ENCODE results near the gene FPR2.

The FPR2 gene

DNA sequence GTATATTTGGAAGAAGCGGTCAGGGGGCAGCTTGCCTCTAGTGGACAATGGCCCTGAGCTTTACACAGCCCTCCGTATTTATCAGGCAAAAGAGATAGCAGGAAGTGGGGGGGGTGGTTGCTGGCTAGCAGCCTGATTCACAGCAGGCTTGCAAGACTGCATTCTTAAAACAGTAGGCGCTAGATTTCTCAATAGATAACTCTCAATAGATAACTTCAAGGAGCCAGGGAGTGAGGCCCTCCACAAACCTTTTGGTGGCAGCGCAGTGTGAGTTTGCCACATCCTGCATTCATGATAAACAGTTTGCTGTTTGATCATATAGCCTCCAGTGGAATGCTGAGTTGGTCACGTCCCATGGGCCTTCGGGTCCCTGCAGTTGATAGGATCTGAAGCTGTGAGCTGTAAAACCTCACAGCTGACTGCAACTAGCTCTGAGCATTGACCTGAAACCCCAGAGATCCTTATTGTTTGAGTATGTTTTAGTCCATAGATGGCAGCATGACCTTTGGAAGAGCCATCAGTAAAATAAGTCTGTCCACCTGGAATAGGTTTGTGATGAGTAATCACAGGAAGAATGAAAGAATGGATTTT lies 46.2 kb downstream of the FPR2 start:
- Histone ChIP-seq H3K27me3 (ENCODE audit: control insufficient read depth, insufficient read depth, low read length) (no peaks in the 10 kb centered on the region), H3K79me2 (no peaks in the 10 kb centered on the region), H3K9ac (no peak overlapping the region), H3K36me3 (ENCODE audit: control insufficient read depth, insufficient read depth, low read length) (no peaks in the 10 kb centered on the region), H2AFZ (peak overlapping the region; percentile 68), H3K4me3 (ENCODE audit: low read depth, low read length) (peak overlapping the region; percentile 28), H3K9me3 (ENCODE audit: control insufficient read depth, low read length) (no peaks in the 10 kb centered on the region), H3K27ac (peak overlapping the region; percentile 86), H3K4me2 (ENCODE audit: low read length) (peak overlapping the region; percentile 49), H3K4me1 (peaks cover 43% of the 10 kb centered on the region)
- TF ChIP-seq, protein P1, sequence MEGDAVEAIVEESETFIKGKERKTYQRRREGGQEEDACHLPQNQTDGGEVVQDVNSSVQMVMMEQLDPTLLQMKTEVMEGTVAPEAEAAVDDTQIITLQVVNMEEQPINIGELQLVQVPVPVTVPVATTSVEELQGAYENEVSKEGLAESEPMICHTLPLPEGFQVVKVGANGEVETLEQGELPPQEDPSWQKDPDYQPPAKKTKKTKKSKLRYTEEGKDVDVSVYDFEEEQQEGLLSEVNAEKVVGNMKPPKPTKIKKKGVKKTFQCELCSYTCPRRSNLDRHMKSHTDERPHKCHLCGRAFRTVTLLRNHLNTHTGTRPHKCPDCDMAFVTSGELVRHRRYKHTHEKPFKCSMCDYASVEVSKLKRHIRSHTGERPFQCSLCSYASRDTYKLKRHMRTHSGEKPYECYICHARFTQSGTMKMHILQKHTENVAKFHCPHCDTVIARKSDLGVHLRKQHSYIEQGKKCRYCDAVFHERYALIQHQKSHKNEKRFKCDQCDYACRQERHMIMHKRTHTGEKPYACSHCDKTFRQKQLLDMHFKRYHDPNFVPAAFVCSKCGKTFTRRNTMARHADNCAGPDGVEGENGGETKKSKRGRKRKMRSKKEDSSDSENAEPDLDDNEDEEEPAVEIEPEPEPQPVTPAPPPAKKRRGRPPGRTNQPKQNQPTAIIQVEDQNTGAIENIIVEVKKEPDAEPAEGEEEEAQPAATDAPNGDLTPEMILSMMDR (IDR thresholded peaks at IDR 0.05), result peak; percentile 19

DNA sequence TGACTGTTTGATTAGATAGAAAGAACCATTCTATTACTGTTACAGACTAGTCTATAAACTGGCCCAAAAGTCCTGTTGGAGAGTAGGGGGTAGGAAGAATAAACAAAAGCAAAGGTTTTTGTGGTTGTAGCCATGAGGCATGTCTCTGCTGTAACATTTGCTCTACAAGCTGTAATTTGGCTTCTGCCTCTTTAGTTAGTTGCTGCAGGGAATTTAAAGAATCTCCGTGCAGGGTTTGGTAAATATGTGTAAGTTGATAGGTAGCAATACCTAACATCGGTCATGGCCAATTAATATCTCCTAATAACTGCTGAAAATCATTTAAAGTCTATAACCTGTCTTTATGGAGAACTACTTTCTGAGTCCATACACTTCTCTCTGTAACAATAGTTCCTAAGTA lies 46.9 kb downstream of the FPR2 start:
- Histone ChIP-seq H3K27me3 (ENCODE audit: control insufficient read depth, insufficient read depth, low read length) (no peaks in the 10 kb centered on the region), H2AFZ (peak overlapping the region; percentile 15), H3K36me3 (ENCODE audit: control insufficient read depth, insufficient read depth, low read length) (no peaks in the 10 kb centered on the region), H3K9ac (no peak overlapping the region), H3K4me3 (ENCODE audit: low read depth, low read length) (no peak overlapping the region), H3K9me3 (ENCODE audit: control insufficient read depth, low read length) (no peaks in the 10 kb centered on the region), H3K79me2 (no peaks in the 10 kb centered on the region), H3K27ac (peak overlapping the region; percentile 86), H3K4me1 (peaks cover 43% of the 10 kb centered on the region), H3K4me2 (ENCODE audit: low read length) (no peak overlapping the region)
- TF ChIP-seq, protein P1 (IDR thresholded peaks at IDR 0.05), result no peak

DNA sequence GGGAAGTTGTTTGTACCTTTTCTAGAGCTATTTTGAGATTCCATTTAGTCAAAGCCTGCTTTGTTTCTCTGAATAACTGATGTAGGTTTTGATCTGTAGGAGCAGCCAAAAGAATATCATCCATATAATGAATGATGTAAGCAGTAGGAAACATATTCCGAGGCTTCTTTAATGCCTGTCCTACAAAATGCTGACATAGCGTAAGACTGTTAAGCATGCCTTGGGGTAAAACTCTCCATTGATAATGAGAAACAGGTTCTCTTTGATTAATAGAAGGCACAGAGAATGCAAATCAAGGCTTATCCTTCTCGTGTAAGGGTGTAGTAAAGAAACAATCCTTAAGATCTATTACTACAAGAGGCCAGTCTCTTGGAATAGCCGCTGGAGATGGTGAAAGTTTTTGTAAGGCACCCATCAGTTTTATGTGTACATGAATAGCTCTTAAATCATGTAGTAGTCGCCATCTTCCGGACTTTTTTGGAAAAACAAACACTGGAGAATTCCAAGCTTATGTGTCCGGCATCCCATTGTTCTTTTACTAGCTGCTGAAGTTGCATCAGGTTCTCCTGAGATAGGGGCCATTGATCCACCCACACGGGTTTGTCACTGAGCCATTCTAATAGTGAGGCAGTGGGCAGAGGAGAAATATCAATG lies 47.5 kb downstream of the FPR2 start:
- Histone ChIP-seq H2AFZ (peak overlapping the region; percentile 36), H3K27me3 (ENCODE audit: control insufficient read depth, insufficient read depth, low read length) (no peaks in the 10 kb centered on the region), H3K9me3 (ENCODE audit: control insufficient read depth, low read length) (no peaks in the 10 kb centered on the region), H3K27ac (peak overlapping the region; percentile 86), H3K79me2 (no peaks in the 10 kb centered on the region), H3K4me2 (ENCODE audit: low read length) (no peak overlapping the region), H3K36me3 (ENCODE audit: control insufficient read depth, insufficient read depth, low read length) (no peaks in the 10 kb centered on the region), H3K4me1 (peaks cover 40% of the 10 kb centered on the region), H3K9ac (no peak overlapping the region), H3K4me3 (ENCODE audit: low read depth, low read length) (no peak overlapping the region)
- TF ChIP-seq, protein P1 (IDR thresholded peaks at IDR 0.05), result peak; percentile 35

DNA sequence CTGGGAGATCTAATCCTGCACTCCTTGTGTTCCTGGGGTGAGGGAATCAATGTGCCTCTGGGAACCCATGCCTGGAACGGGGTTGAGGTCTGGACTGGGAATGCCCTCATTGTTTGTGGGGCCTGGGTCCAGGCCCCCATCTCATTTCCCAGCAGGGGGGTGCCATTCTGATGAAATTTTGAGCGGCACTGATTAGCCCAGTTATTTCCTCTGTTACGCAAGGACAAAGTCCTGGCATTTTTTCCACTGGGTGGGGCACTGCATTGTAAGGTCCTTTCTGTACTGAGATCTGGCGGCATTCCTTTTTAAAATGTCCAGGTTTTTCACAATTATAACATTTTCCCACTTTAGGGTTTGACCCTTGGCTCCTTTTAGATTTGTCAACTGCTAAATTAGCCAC lies 48.8 kb downstream of the FPR2 start:
- Histone ChIP-seq H3K9me3 (ENCODE audit: control insufficient read depth, low read length) (no peaks in the 10 kb centered on the region), H3K4me1 (peaks cover 30% of the 10 kb centered on the region), H3K27me3 (ENCODE audit: control insufficient read depth, insufficient read depth, low read length) (no peaks in the 10 kb centered on the region), H3K27ac (no peak overlapping the region), H3K4me2 (ENCODE audit: low read length) (no peak overlapping the region), H3K79me2 (no peaks in the 10 kb centered on the region), H3K36me3 (ENCODE audit: control insufficient read depth, insufficient read depth, low read length) (no peaks in the 10 kb centered on the region), H3K9ac (no peak overlapping the region), H2AFZ (no peak overlapping the region), H3K4me3 (ENCODE audit: low read depth, low read length) (no peak overlapping the region)
- TF ChIP-seq, protein P1 (IDR thresholded peaks at IDR 0.05), result no peak

DNA sequence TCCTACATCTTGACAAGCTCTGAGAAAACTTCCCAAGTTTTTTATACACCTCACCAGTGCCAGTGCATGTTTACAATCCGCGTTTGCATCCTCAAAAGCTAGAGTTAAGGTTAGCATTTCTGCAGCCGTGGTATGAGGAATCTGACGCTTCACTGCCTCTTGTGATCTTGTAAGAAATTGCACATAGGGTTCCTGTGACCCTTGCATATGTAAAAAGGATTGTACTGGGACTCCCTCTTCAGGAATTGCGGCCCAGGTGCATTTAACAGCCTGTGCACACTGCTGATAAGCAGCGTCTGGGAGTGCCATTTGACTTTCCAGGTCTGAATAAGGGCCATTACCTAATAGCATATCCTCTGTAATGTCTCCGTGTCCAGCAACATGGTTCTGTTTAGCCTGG lies 49.2 kb downstream of the FPR2 start:
- Histone ChIP-seq H3K9me3 (ENCODE audit: control insufficient read depth, low read length) (no peaks in the 10 kb centered on the region), H3K4me2 (ENCODE audit: low read length) (no peak overlapping the region), H3K79me2 (no peaks in the 10 kb centered on the region), H3K9ac (no peak overlapping the region), H3K4me1 (peaks cover 26% of the 10 kb centered on the region), H3K27me3 (ENCODE audit: control insufficient read depth, insufficient read depth, low read length) (no peaks in the 10 kb centered on the region), H2AFZ (no peak overlapping the region), H3K4me3 (ENCODE audit: low read depth, low read length) (no peak overlapping the region), H3K27ac (no peak overlapping the region), H3K36me3 (ENCODE audit: control insufficient read depth, insufficient read depth, low read length) (no peaks in the 10 kb centered on the region)
- TF ChIP-seq, protein P1 (IDR thresholded peaks at IDR 0.05), result no peak
